K562 (cell line): ENCODE data around the gene CHTOP. TPM values are rescaled to one million over a fixed set of nuclear protein-coding genes. Genes with fewer than 3 reads are reported as not detected.

Source experiments
- ATAC-seq: fragments of 200-7000 bp; cut with Tn5 transposase; 3 replicates; pipeline ENCODE4 v1.9.1; 2020; ENCODE audit warnings: moderate library complexity
- BruUV-seq: library from RNA; stranded (reverse); fragments of 400-500 nt; replicated peaks from 2 replicates; lab custom pipeline; 2021; lab: Mats Ljungman, UMichigan
- CTCF ChIA-PET: fragments of 300-600 bp; formaldehyde crosslinking; extraction: SDS; loops from one replicate; lab custom pipeline; 2021; ENCODE audit warnings: low intra/inter-chr PET ratio; lab: Yijun Ruan, JAX
- POLR2A ChIA-PET: fragments of 300-600, 350-650 bp; sonication (Branson Sonifier 250); formaldehyde crosslinking; extraction: SDS; loops from one replicate; lab custom pipeline; 2021; ENCODE audit warnings: antibody characterized with exemption, inconsistent platforms; lab: Yijun Ruan, JAX
- DNase-seq, 4 experiments: peaks; one replicate each; pipeline versions ENCODE4 v3.0.0 to v3.0.0-alpha.2; 2011 to 2018; ENCODE audit warnings: low spot score in 3 of 4, mixed read lengths in 3 of 4; ENCODE audit errors: extremely low read depth in 1 of 4
- FAIRE-seq: peaks from 2 replicates; lab custom pipeline; 2011; peaks lifted over from hg19 to GRCh38; lab: Jason Lieb, UNC
- H2AFZ ChIP-seq: 2 replicates; pipeline ENCODE4 v1.6.0; 2011; ENCODE audit warnings: low read depth, low read length, control low read depth, inconsistent platforms
- H3K27ac ChIP-seq: fragments of 200-600 bp; 3 replicates; pipeline ENCODE4 v1.8.0; 2011; ENCODE audit warnings: low read depth, mild to moderate bottlenecking, control low read depth, inconsistent platforms, low read length, moderate library complexity, mixed read lengths; ENCODE audit errors: extremely low read depth
- H3K27me3 ChIP-seq, 2 experiments: fragments of 300-600 bp in 1 of 2; 2 replicates in 1 of 2; 3 replicates in 1 of 2; pipeline versions ENCODE4 v1.6.0 to v1.8.0; 2011; ENCODE audit warnings: inconsistent platforms in 2 of 2, low read length in 2 of 2, mild to moderate bottlenecking in 1 of 2, mixed read lengths in 1 of 2, moderate library complexity in 1 of 2; ENCODE audit not compliant: control insufficient read depth in 2 of 2, insufficient read depth in 2 of 2
- H3K36me3 ChIP-seq: fragments of 300-600 bp; 3 replicates; pipeline ENCODE4 v1.8.0; 2011; ENCODE audit warnings: mild to moderate bottlenecking, low read length, inconsistent platforms; ENCODE audit not compliant: control insufficient read depth, insufficient read depth
- H3K4me1 ChIP-seq, 2 experiments: fragments of 200-600 bp in 1 of 2; replicated peaks in 1 of 2; 2 replicates in 1 of 2; 3 replicates in 1 of 2; pipeline versions ENCODE4 v1.5.1 to v1.8.0; 2011; ENCODE audit warnings: inconsistent platforms in 2 of 2, low read length in 2 of 2, mild to moderate bottlenecking in 1 of 2, mixed read lengths in 1 of 2, moderate library complexity in 1 of 2; ENCODE audit not compliant: control insufficient read depth in 2 of 2, insufficient read depth in 2 of 2
- H3K4me2 ChIP-seq: 2 replicates; pipeline ENCODE4 v1.6.1; 2011; ENCODE audit warnings: low read length, control low read depth, inconsistent platforms, mixed read lengths; ENCODE audit not compliant: insufficient read depth
- H3K4me3 ChIP-seq: fragments of 200-600 bp; sonication (generic), shearing (Covaris generic); 2 replicates; pipeline ENCODE4 v1.5.1; 2016; ENCODE audit warnings: control low read depth, inconsistent platforms
- H3K79me2 ChIP-seq: fragments of 200-600 bp; 3 replicates; pipeline ENCODE4 v1.8.0; 2011; ENCODE audit warnings: low read length, inconsistent platforms; ENCODE audit not compliant: control insufficient read depth, insufficient read depth
- H3K9ac ChIP-seq, 2 experiments: 2 replicates each; pipeline versions ENCODE4 v1.6.0 to v1.6.1; 2011; ENCODE audit warnings: low read depth in 2 of 2, low read length in 2 of 2, control low read depth in 1 of 2, inconsistent platforms in 1 of 2, mild to moderate bottlenecking in 1 of 2, mixed read lengths in 1 of 2; ENCODE audit not compliant: insufficient read depth in 1 of 2
- H3K9me1 ChIP-seq: one replicate; pipeline ENCODE4 v1.6.0; 2011; ENCODE audit warnings: inconsistent platforms, mild to moderate bottlenecking, low read length, moderate library complexity; ENCODE audit not compliant: control insufficient read depth, insufficient read depth
- H3K9me3 ChIP-seq: replicated peaks from 2 replicates; pipeline ENCODE4 v1.5.1; 2011; ENCODE audit warnings: low read depth, low read length, inconsistent platforms; ENCODE audit not compliant: control insufficient read depth, insufficient read depth
- H4K20me1 ChIP-seq: replicated peaks from 2 replicates; pipeline ENCODE4 v1.6.1; 2011; ENCODE audit warnings: low read length, inconsistent platforms, mixed read lengths; ENCODE audit not compliant: control insufficient read depth, insufficient read depth
- ARID3B ChIP-seq: fragments of 250-450 bp; sonication (Bioruptor Pico); IDR thresholded peaks from 2 replicates; pipeline ENCODE4 v1.4.0; 2020; ENCODE audit warnings: borderline replicate concordance
- CEBPG ChIP-seq, 3 experiments: fragments of 200-800 bp in 1 of 3; sonication (Bioruptor generic) in 1 of 3; sonication (generic) in 1 of 3; formaldehyde crosslinking in 1 of 3; IDR thresholded peaks in 2 of 3; conservative IDR thresholded peaks in 1 of 3; 2 replicates each; pipeline versions ENCODE4 v1.6.1 to v1.8.0; 2016 to 2022; ENCODE audit warnings: missing compliant biosample characterization in 2 of 3, missing genetic modification characterization in 2 of 3, mild to moderate bottlenecking in 1 of 3, missing genetic modification reagents in 1 of 3
- PHF8 ChIP-seq: fragments of 200-600 bp; sonication (generic); IDR thresholded peaks from 2 replicates; pipeline ENCODE4 v1.6.1; 2012; ENCODE audit warnings: mixed run types, mild to moderate bottlenecking, inconsistent platforms, low read length, moderate library complexity, borderline replicate concordance
- ZNF512 ChIP-seq: IDR thresholded peaks from 2 replicates; pipeline ENCODE4 v1.6.1; 2016; ENCODE audit warnings: missing genetic modification characterization, missing compliant biosample characterization
- WGBS: fragments of 100-300 bp; shearing (Covaris generic); methylation state at CpG from one replicate; pipeline ENCODE4 v1.1.6; 2016; ENCODE audit warnings: low coverage, mixed read lengths; ENCODE audit not compliant: insufficient coverage; ENCODE audit errors: missing lambda C conversion rate; 5-methylcytosine and 5-hydroxymethylcytosine counted together
- in situ Hi-C: fragments of 300-500 bp; cut with MboI; formaldehyde crosslinking; loops from 4 replicates; pipeline ENCODE4 v1.15.0; 2018; ENCODE audit warnings: inconsistent platforms, mixed read lengths
- intact Hi-C: fragments of 100-400 bp; cut with micrococcal nuclease; formaldehyde crosslinking; loops from 2 replicates; pipeline ENCODE4 v1.14.2; 2022
- polyA plus RNA-seq, 8 experiments: library from polyadenylated mRNA; depleted of rRNA in 4 of 8; stranded (reverse) in 5 of 8; unstranded in 3 of 8; fragments of >200 nt; fragmentation: Nextera tagmentation in 2 of 8; fragmentation: Illumina TruSeq in 1 of 8; extraction: Ambion mirVana in 2 of 8; extraction: Trizol in 1 of 8; gene quantifications; 2 replicates each; pipeline versions ENCODE4 v1.2.1 to v1.2.3, GENCODE V29; 2011 to 2014; ENCODE audit warnings: inconsistent platforms in 1 of 8, missing spikeins in 1 of 8
- total RNA-seq, 7 experiments: library from RNA; depleted of rRNA in 6 of 7; stranded (reverse); fragments of >200 nt in 6 of 7; fragmentation: Illumina TruSeq in 2 of 7; extraction: Trizol in 2 of 7; gene quantifications; 2 replicates each; pipeline versions ENCODE4 v1.2.1 to v1.2.3, GENCODE V29; 2011 to 2021; ENCODE audit warnings: low replicate concordance in 1 of 7

Gene CHTOP
- total and polyA plus RNA-seq, 9 of the 15 experiments (the other 6 are each of a cell fraction or from before 2014, with no cell fraction given): 10.2 to 91.8 (median 60.8) TPM

GRCh38 chr1:153585006-153585405 is 48.9 kb upstream of the CHTOP start:
- Histone ChIP-seq H3K4me2 (no peak overlapping the region), H3K79me2 (no peaks in the 10 kb centered on the region), H2AFZ (no peak overlapping the region), H3K36me3 (no peaks in the 10 kb centered on the region), H3K9me1 (no peaks in the 10 kb centered on the region), H3K27me3 (no peaks in the 10 kb centered on the region), H3K4me3 (no peak overlapping the region), H3K9me3 (no peaks in the 10 kb centered on the region), H3K9ac (no peak overlapping the region), H4K20me1 (no peaks in the 10 kb centered on the region), H3K27ac (no peak overlapping the region), H3K4me1 (peaks cover 0 to 6% of the 10 kb centered on the region in 2 experiments; a peak in 1 of 5 replicates)
- no TSS peak for BruUV-seq
- ChIA-PET POLR2A (no interaction called here), CTCF (no interaction called here)
- TF ChIP-seq CEBPG (CRISPR knock-in tag; IDR thresholded peaks at IDR 0.05) (no peak), CEBPG (tag; conservative IDR thresholded peaks at IDR 0.05 in 1 of 2, IDR thresholded peaks at IDR 0.05 in 1 of 2) (0 out of 4 replicates have a peak, but pooled peaks of 1 of the 2 experiments have one; percentile 9), ARID3B (CRISPR knock-in tag) (no peak)
- WGBS: 20% methylated on average over 1 of the region's 1 CpG
- DNase-seq (no peak), FAIRE-seq (peak; percentile 48), ATAC-seq (no peak)
- intact Hi-C loops (no loop called here), in situ Hi-C loops (no loop called here)

- intact Hi-C loops: no loop called here
- H3K4me2 ChIP-seq: no peak overlapping the region
- peak; percentile 29 for FAIRE-seq
- no peak overlapping the region for H3K27ac ChIP-seq
- H3K27me3 ChIP-seq: no peaks in the 10 kb centered on the region
- H3K4me1 ChIP-seq: peaks cover 0 to 6% of the 10 kb centered on the region in 2 experiments; a peak in 1 of 5 replicates
- no peaks in the 10 kb centered on the region for H3K79me2 ChIP-seq
- H3K9me3 ChIP-seq: no peaks in the 10 kb centered on the region
- ATAC-seq: no peak
- in situ Hi-C loops: no loop called here
- no peaks in the 10 kb centered on the region for H4K20me1 ChIP-seq
- H3K4me3 ChIP-seq: no peak overlapping the region
- no peaks in the 10 kb centered on the region for H3K36me3 ChIP-seq
- WGBS: 0% methylated on average over 1 of the region's 1 CpG
- H3K9ac ChIP-seq: no peak overlapping the region
- CTCF ChIA-PET: no interaction called here
- no peaks in the 10 kb centered on the region for H3K9me1 ChIP-seq
- BruUV-seq: no TSS peak
- DNase-seq: no peak
- POLR2A ChIA-PET: interaction anchor here (0.6 to 1.8 kb wide), 4 partner anchors 30 to 66 kb away, joined by 3 to 4 read pairs (median 4); partner anchors contain the start of genes S100A1 and S100A14
- H2AFZ ChIP-seq: no peak overlapping the region
- TF ChIP-seq PHF8: no peak
- 0 out of 2 replicates have a peak, but pooled peaks have one; percentile 11 for TF ChIP-seq ZNF512 (tag)
These were observed 47.5 kb upstream of the CHTOP start for GRCh38 chr1:153586347-153586746.
